HPDE6-E6E7 (cell line): ENCODE measurements around the gene MRPL20.
"Not testable (repeated sequence)": the region's sequence is repeated elsewhere in the genome, so short reads cannot be mapped to it uniquely, and the experiment has no call there.

Source experiments
- DNase-seq: peaks from one replicate; pipeline ENCODE4 v3.0.0; 2011; ENCODE audit warnings: missing footprints; ENCODE audit errors: extremely low spot score

MRPL20 gene

DNA sequence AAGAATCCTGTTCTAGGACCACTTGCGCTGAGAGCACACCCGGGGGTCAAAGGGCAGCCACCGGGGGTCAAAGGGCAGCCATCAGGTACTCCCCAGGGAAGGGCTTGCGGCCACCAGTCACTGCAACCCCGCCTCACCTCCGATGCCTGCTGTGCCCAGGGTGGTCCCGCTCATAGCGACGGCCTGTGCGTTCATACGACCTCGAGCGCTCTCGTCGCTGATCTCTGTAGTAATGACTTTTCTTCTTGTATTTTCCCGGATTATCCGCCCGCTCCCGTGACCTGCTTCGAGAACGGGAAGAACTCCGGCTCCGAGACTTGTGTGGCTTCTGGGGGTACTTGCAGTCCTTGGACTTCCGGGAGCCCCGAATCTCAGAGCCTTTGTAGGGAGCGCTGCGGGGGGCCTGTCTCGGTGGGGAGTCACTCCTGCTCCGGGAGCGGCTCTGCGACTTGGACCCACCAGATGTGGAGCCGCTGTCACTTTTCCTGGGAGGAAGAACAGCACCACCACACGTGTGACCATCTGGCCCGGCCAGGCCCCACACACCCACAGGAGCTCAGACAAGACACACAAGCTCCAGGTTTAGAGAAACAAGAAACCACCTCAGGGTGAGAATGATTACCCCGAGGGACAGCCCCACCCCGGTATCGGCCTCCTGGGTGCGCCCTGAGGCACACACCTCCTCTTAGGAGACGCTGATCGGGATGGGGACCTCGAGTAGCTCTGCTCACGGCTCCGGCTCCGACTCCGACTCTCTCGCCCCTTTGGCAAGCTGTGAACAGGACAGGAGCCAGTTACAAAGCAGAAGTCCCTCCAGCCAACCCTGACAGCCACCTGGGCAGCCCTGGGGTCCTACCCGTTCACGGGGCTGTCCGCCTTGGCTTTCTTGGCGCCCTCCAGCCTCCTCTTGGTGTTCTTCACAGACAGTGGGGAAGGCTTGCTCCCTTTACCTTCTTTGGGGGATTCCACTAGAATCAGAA, 19.7 kb downstream of the MRPL20 start:
- DNase-seq: no peak

DNA sequence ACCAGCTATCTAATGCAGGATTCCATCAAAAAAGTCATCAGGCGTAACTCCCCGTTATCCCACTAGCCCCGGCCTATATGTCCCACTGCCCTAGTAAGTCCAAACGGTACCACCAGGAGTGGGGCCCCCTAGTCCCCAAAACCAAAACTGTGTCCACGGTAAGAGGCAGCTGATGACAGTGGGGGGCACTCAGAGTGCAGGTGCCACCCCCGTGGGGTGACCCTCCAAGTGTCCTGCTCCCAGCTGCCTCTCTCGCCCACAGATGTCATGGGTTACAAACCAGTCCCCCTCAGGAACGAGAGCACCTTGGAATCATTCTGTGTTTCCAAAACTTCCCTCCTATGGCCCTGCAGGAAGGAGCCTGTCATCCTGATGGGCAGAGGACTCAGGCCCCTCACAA, 21.2 kb downstream of the MRPL20 start:
- no peak for DNase-seq

DNA sequence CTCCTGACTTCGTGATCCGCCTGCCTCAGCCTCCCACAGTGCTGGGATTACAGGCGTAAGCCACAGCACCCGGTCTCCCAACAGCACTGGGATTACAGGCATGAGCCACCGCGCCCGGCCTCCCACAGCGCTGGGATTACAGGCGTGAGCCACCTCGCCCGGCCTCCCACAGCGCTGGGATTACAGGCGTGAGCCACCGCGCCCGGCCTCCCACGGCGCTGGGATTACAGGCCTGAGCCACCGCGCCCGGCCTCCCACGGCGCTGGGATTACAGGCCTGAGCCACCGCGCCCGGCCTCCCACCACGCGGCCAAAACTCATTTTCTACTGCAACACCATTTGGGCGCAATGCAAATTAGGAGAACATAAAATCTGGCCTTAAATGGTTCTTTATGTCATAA, 21.8 kb downstream of the MRPL20 start:
- DNase-seq: not testable (repeated sequence)

DNA sequence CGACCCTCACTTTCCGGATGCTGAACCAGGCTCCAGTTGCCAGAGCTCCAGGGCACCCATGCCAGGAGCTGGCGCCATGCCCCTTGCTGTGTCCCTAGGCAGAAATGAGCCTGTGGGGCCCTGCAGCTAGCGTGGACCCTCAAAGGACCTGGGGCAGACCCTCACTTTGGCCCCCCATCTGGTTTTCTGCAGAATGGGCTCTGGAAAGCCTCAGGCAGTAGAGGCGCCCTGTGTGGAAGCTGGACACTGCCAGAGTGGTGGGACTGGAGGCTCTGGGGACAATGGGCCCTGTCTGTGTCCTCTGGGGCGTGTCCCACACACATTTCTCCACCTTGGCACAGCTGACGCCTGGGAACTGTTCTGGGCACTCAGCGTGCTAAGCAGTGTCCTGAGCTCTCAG, 25.8 kb downstream of the MRPL20 start:
- DNase-seq: no peak

DNA sequence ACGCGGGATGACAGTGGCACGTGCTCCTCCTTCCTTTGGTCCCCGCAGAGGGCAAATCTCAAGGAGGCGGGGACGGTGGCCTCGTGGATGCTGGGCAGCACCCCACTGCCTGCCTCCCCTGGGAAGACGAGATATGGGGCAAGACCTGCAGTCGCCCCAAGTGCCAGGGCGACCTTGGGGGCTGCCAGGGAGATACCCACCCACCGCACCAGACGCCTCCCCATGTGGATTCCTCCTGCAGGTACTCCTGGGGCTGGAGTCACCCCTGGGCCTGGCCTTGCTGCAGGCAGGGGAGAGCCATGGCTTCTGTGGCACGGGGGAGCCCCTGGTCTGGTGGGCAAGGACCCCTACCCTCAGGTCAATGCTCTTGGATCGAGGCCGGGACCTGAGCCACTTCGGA, 26.2 kb downstream of the MRPL20 start:
- DNase-seq: no peak

DNA sequence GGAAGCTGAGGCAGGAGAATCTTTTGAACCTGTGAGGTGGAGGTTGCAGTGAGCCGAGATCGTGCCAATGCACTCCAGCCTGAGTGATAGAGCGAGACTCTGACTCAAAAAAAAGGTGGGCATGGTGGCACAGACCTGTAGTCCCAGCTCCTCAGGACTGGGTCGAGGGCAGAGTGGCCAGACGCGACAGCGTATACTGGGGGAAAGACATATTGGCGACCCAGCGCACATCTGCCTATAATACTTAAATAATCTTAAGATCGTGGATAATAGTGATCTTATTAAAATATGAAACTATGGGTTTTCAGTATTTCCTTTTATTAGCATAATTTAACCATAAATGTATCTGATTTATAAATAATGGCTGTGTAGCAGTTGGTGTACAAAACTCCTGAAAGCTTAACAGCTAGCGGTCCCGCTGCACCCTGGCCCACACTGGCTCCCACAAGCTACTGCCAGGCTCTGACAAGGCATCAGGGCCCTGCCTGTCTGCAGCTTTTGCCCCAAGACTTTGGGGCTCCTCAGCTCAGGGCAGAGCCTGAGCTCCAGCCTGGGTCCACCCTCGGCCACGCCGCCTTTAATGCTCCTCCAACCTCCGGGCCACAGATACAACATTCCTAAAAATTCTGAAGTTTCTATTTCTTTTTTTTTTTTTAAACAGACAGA, 29.4 kb downstream of the MRPL20 start:
- no peak for DNase-seq

DNA sequence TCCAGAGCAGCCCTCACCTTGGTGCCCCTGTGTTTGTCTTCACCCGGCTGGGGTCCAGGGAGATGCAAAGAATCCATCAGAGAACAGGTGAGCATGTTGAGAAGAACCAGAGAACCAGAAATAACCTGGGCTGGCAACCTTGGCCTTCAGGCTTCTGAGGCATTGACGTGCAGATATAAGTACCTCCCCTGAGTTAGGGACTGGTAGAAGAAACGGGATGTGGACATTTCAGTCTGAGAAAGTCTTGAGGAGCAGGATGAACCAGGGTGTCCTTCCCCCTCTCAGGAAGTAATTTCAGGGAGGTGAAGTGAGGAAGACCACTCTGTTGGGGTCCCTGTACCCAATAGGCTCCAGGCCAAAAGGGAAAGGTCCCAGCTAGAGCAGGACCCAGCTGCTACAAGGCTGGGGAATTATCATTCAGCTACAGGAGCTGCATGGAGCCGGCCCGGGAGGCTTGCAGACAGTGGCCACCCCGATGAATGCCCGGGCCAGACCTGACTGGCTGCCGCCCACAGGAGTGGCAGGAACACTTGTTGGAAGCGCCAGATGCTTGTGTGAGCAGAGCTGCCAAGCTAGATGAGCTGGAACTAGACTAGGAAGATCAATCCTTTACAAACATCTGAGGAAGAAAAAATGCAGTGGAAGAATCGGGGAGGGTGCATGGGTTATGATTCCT, 30.4 kb downstream of the MRPL20 start:
- no peak for DNase-seq

DNA sequence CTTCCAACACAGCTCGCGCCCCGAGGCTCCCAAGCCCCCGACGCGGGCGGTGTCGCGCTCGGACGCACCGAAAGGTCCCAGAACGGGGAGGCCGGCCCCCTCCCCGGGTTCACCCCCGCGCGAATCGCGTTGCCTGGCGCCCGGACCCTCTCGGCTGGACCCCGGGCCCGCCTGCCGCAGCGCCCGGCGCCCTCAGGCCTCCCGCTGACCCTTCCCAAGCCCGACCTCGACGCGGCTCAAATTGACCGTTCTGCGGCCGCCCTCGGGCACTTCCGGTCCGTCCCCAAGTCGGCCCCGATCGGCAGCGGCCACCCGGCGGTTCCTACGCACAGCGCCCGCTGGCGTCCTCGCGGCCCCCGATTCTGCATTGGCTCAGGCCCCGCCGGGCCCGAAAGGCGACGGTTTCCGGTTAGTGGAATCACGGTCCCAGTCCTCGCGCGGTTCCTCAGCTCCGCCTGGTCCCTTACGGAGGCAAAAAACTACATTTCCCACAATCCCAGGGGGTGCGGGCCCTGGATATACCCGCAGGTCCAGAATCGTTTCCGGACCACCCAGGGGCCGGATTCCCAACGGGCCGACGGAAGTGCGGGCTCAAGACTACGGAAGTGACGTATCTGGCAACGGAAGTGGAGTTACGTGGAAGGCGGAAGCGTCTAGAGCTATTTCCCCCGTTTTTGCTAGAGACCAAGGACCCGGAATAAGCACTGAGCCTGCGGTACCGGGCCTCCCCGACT, 32.0 kb downstream of the MRPL20 start, which contains the start of gene AURKAIP1:
Gene AURKAIP1, minus strand, starts transcription at position 279 of the 734 bp plus-strand sequence. CDS start 451 bp downstream, outside the sequence.
- peak; percentile 98 for DNase-seq

DNA sequence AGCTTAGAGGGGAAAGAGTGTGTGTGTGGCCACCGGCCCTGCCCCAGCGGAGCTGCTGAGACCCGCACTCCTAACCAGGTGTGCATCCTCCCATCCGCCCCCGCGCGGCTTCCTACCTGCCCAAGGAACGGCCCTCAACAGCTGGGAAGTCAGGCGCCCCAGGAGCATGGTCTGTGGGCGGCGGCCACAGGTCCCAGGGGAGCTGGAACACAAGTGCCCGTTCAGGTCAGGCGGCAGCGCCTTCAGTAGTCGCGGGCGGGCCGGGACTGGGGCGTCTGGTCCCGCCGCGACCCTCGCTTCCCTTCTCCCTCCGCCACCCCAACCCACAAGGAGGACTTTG, 32.5 kb downstream of the MRPL20 start:
- DNase-seq: no peak

DNA sequence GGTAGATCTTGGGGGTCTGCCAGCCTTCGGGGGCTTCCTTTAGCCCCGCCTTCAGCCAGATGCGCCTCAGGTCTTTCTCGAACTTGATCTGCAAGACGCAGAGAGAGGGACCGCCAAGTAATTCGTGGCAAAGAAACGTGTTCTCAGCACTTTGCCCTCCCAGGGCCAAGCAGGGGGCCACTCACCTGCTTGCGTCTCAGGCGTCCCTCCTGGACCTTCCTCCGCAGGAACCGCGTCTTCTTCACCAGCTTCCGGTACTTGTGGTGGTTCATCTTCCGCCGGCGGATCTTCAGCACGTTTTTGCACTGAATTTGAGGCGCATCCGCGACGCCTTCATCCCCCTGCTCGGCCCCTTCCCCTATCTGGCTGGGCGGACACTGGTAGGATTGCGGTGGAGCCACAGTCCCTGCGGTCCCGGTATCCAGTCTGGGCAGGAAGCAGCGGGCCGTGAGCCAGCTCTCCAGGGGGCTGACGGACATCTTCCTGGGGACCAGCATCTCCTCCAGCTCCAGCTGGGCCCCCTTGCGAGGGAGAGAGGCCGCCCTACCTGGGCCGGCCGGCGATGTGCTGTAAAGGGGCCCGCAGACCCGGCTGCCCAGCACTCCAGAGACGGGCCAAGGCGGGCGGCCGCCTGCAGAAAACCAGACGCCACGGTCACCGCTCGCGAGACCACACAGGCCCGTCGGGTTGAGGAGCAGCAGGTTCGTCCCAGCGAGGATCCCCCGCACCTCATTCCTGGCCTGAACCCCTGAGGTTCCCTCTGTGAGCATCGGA, 33.1 kb downstream of the MRPL20 start:
- no peak for DNase-seq

DNA sequence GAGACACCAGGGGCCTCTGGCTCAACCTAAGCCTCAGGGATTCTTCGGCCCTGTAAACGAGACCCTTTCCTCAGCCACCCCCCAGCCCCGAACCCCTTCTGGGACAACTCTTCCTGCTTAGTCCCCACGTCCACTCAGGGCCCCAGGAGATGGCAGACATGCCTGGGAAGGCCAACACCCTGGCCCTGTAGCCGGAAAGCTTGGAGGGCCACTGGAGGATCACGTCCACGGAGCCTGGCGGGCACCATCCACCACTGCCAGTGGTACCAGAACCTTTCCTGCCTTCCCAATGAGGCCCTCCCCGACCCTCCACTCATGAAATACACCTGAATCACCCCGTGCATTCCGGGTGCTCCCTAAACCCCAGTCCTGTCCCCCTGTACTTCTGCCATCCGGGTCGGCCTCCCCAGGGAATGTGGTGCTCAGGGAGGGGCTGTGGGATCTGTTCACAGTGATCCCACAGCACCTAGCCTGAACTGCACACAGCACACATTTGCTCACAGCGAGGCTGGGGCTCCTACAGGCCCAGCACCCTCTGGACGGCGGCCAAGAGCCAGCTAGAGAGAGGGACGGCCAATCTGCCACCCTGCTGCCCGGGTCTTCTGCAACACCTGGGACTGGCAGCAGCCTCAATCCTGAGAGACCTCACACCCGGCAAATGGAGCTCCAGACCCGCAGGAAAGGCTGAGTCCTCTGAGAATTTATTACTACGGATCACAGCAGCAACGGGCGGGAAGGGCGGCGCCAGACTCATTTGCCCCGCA, 33.9 kb downstream of the MRPL20 start:
- DNase-seq: no peak

DNA sequence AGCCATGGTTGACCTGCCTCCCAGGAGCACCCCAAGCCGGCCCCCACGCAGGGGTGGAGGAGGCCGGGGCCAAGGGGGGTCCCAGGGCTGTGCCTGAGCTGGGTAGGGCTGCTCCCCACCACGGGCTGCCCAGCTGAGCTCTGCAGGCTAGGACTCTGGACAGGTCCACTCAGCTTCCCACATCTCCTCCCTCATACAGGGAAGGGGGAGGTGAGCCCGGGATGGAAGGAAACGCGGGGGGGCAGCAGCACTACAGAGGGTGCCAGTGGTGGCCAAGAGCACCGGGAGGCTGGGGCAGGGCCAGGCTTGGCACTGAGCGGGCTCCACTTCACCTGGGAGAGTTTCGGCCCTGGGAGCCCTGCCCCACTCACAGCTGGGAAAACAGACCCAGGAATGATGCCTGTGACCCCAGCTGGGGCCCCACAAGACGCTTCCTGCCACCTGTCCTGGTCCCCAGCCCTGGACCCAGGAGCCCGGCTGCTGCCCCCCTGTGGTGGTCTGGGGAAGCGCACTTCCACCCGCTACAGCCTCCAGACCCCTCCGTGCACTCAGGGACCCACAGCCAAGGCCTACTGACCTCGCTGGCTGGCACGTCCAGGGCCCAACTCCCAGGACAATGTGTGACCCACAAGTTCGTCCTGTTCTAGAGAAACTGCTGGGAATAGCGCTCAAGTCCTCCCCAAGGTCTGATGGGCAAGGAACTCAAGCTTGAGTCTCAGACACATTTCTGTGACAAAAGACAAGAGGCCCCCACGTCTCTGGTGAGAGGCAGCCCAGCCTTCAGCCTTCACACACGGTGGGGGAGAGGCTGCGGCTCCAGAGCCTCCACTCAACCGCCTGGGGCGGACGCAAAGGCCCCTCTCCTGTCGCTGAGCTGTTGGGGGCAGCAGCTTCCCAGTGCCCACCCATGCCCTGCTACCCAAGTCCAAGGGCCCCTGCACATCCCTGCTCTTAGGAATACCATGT, 35.1 kb downstream of the MRPL20 start:
- peak; percentile 72 for DNase-seq

DNA sequence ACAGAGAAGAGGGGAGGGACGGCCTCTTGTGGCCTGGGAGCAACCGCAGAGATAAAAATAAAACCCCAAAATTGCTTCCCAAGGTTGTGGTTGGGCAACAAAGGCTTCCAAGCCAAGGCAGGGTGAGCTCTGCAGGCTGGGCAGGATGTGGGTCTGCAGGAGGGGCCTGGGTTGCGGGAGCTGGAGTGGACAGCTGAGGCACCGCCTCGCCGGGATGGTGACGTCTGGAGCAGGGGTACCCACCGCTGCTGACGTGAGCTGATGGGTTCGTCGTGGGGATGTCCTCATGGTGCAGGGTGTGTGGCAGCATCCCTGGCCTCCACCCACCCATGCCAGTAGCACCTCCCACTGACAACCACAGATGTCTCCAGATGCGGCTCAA, 35.7 kb downstream of the MRPL20 start:
- DNase-seq: no peak

DNA sequence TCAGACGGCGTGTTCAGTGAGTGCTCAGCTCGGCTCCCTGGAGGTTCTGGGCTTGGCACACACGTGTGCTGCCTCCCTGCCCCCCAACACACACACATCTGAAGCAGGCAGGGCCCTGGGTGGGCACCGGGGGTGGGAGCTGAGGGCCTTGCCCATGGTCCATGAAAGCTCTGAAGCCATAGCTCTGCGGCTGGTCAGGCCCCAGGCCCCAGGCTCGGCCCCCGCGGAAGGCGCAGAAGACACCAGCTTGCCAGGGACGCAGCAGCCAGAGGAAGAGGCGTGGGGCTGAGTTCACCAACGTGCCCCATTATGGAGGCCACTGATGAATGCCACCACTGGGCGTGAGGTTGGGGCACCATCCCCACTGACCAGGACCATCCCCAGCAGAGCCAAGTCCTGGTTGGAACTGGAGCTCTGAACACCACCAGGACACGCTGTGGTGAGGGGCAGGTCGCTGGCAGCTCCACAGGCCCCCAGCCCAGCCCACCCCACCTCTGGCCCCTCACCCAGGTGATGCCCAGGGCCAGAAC, 36.3 kb downstream of the MRPL20 start:
- no peak for DNase-seq

DNA sequence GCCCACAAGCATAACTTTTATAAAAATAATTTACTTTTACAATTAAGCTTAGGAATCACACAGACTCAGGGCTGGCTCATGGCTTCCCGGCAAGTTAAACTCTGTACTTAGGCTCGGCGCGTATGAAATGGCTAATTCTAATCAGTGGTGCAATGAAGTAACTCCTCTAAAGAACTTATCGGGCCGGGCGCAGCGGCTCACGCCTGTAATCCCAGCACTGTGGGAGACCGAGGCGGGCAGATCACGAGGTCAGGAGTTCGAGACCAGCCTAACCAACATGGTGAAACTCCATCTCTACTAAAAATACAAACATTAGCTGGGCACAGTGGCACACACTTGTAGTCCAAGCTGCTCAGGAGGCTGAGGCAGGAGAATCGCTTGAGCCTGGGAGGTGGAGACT, 37.0 kb downstream of the MRPL20 start:
- not testable (repeated sequence) for DNase-seq

DNA sequence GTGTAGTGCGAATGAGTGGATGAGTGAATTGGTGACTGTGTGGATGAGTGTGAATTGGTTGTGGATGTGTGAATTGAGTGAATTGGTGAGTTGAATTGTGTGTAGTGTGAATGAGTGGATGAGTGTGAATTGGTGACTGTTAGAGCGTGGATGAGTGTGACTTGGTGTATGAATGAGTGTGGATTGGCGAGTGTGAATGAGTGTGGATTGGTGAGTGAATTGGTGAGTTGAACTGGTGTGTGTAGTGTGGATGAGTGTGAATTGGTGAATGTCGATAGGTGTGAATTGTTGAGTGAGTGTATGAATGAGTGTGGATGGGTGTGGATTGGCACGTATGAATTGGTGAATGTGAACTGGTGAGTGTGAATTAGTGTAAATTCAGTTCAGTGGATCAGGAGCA, 39.8 kb downstream of the MRPL20 start:
- DNase-seq: no peak

DNA sequence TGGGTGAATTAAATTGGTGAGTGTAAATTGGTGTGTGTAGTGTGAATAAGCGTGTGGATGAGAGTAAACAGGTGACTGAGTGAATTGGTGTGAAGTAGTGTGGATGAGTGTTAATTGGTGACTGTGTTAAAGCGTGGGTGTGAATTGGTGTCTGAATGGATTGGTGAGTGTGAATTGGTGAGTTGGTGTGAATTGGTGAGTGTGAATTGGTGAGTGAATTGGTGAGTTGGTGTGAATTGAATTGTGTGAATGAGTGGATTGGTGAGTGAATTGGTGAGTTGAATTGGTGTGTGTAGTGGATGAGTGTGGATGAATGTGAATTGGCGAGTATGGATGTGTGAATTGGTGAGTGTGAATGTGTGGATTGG, 40.4 kb downstream of the MRPL20 start:
- DNase-seq: no peak

DNA sequence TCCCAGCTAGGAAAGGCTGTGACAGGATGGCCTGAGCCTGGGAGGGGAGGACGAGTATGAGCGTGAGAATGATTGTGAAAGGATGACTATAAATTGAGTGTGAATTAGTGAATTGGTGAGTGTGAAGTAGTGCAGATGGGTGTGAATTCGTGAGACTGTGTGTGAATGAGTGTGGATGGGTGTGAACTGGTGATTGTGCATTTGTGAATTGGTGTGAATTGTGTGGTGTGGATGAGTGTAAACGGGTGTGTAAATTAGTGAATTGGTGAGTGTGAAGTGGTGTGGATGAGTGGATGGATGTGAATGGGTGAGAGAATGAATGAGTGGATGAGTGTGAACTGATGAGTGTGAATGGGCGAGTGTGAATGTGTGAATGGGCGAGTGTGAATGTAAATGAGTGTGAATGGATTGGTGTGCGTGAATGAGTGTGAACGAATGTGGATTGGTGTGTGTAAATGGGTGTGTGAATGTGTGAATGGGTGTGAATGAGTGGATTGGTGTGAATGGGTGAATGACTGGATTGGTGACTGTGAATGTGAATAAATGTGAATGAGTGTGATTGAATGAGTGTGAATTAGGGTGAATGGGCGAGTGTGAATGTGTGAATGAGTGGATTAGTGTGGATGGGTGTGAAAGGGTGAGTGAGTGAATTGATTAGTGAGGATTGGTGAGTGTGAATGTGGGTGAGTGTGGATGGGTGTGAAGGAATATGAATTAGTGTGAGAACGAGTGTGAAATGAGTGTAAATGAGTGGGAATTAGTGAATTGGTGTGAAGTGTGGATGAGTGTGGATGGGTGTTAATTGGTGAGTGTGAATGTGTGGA, 41.0 kb downstream of the MRPL20 start:
- DNase-seq: no peak
